Thymus (tissue), 11 donors: ENCODE data around the gene IDH2. TPM values are rescaled to one million over a fixed set of nuclear protein-coding genes. Genes with fewer than 3 reads are reported as not detected.
A peak's percentile ranks its signal among the peaks of the same experiment; 100 is the strongest.

Experiments used
- DNase-seq, 9 donors: peaks; one replicate each; pipeline ENCODE4 v3.0.0-alpha.2; 2013; ENCODE audit warnings: low spot score in 9 of 9, low read depth in 6 of 9, missing footprints in 1 of 9
- H3K27ac ChIP-seq, 2 donors: one replicate each; pipeline ENCODE4 v1.5.1; 2013; ENCODE audit warnings: control low read depth in 1 of 2, low read depth in 1 of 2, low read length in 1 of 2, mild to moderate bottlenecking in 1 of 2, moderate library complexity in 1 of 2
- H3K27me3 ChIP-seq, 2 donors: one replicate each; pipeline ENCODE4 v1.5.1; 2013; ENCODE audit warnings: low read length in 1 of 2; ENCODE audit not compliant: control insufficient read depth in 2 of 2, insufficient read depth in 1 of 2
- H3K36me3 ChIP-seq, 2 donors: one replicate each; pipeline ENCODE4 v1.5.1; 2013; ENCODE audit warnings: low read length in 1 of 2, mild to moderate bottlenecking in 1 of 2, moderate library complexity in 1 of 2; ENCODE audit not compliant: control insufficient read depth in 2 of 2, insufficient read depth in 2 of 2
- H3K4me1 ChIP-seq, 2 donors: one replicate each; pipeline ENCODE4 v1.5.1; 2013; ENCODE audit warnings: low read length in 2 of 2; ENCODE audit not compliant: control insufficient read depth in 2 of 2, insufficient read depth in 2 of 2
- H3K4me3 ChIP-seq, 2 donors: one replicate each; pipeline ENCODE4 v1.5.1; 2013; ENCODE audit warnings: low read length in 2 of 2, control low read depth in 1 of 2, mild to moderate bottlenecking in 1 of 2
- H3K9me3 ChIP-seq, 2 donors: one replicate each; pipeline ENCODE4 v1.5.1; 2013; ENCODE audit warnings: low read length in 1 of 2, mild to moderate bottlenecking in 1 of 2; ENCODE audit not compliant: control insufficient read depth in 2 of 2, insufficient read depth in 1 of 2
- WGBS: extraction: QIAGEN DNeasy Blood & Tissue Kit; methylation state at CpG from one replicate; pipeline ENCODE4 v1.1.7; 2013; 5-methylcytosine and 5-hydroxymethylcytosine counted together
- polyA plus RNA-seq: library from polyadenylated mRNA; stranded (reverse); fragments of 200-250 nt; gene quantifications from one replicate; pipeline ENCODE4 v1.2.3, GENCODE V29; 2013
- total RNA-seq: library from RNA; stranded (reverse); fragments of 120-200 nt; gene quantifications from one replicate; pipeline ENCODE4 v1.2.4, GENCODE V29; 2013
- donor health status: healthy.

The IDH2 gene
- total and polyA plus RNA-seq, 2 donors, result 68.7 to 207 TPM

- H3K27ac ChIP-seq, result peak overlapping the region; percentile 43 to 72
- peak in 1 of 9 donors; percentile 28 for DNase-seq
- H3K9me3 ChIP-seq, result no peaks in the 10 kb centered on the region
- peaks cover 7 to 56% of the 10 kb centered on the region in 2 donors for H3K4me1 ChIP-seq
- 57% methylated on average over 30 of the region's 30 CpGs for WGBS
- H3K36me3 ChIP-seq, result peaks cover 13 to 21% of the 10 kb centered on the region in 2 donors
- H3K27me3 ChIP-seq, result no peaks in the 10 kb centered on the region
- H3K4me3 ChIP-seq, result no peak overlapping the region
These were observed 37.2 kb downstream of the IDH2 start for GRCh38 chr15:90064911-90065681.

GRCh38 chr15:90063770-90064247 lies 38.5 kb downstream of the IDH2 start:
- WGBS, result 76% methylated on average over 11 of the region's 11 CpGs
- H3K36me3 ChIP-seq, result peaks cover 13 to 19% of the 10 kb centered on the region in 2 donors
- DNase-seq, result peak in 1 of 9 donors; percentile 46
- H3K27me3 ChIP-seq, result no peaks in the 10 kb centered on the region
- H3K9me3 ChIP-seq, result peaks cover 0 to 3% of the 10 kb centered on the region in 2 donors
- peak overlapping the region in 1 of 2 donors; percentile 96 for H3K27ac ChIP-seq
- H3K4me3 ChIP-seq, result no peak overlapping the region
- H3K4me1 ChIP-seq, result peaks cover 12 to 69% of the 10 kb centered on the region in 2 donors

GRCh38 chr15:90062973-90063769 lies 39.1 kb downstream of the IDH2 start:
- peak overlapping the region; percentile 25 to 96 for H3K27ac ChIP-seq
- peak in 1 of 9 donors; percentile 35 for DNase-seq
- H3K4me3 ChIP-seq, result no peak overlapping the region
- 88% methylated on average over 20 of the region's 20 CpGs for WGBS
- peaks cover 0 to 6% of the 10 kb centered on the region in 2 donors for H3K9me3 ChIP-seq
- peaks cover 12 to 76% of the 10 kb centered on the region in 2 donors for H3K4me1 ChIP-seq
- peaks cover 12 to 14% of the 10 kb centered on the region in 2 donors for H3K36me3 ChIP-seq
- no peaks in the 10 kb centered on the region for H3K27me3 ChIP-seq

- Histone ChIP-seq H3K27ac (peak overlapping the region in 1 of 2 donors; percentile 96), H3K27me3 (no peaks in the 10 kb centered on the region), H3K36me3 (peaks cover 6 to 7% of the 10 kb centered on the region in 2 donors), H3K4me1 (peaks cover 12 to 82% of the 10 kb centered on the region in 2 donors), H3K9me3 (peaks cover 0 to 10% of the 10 kb centered on the region in 2 donors), H3K4me3 (no peak overlapping the region)
- peak in 4 of 9 donors; percentile 50 to 77 (median 60) for DNase-seq
- 84% methylated on average over 16 of the region's 16 CpGs for WGBS
These were observed 39.8 kb downstream of the IDH2 start for GRCh38 chr15:90062462-90062932.

GRCh38 chr15:90062023-90062442 lies 40.2 kb downstream of the IDH2 start:
- peak in 8 of 9 donors; percentile 65 to 91 (median 82) for DNase-seq
- Histone ChIP-seq H3K27me3 (no peaks in the 10 kb centered on the region), H3K4me1 (peaks cover 12 to 84% of the 10 kb centered on the region in 2 donors), H3K36me3 (peaks cover 3 to 4% of the 10 kb centered on the region in 2 donors), H3K27ac (peak overlapping the region in 1 of 2 donors; percentile 96), H3K9me3 (peaks cover 0 to 10% of the 10 kb centered on the region in 2 donors), H3K4me3 (no peak overlapping the region)
- 90% methylated on average over 8 of the region's 8 CpGs for WGBS

GRCh38 chr15:90060797-90061196 lies 41.5 kb downstream of the IDH2 start:
- Histone ChIP-seq H3K36me3 (peaks cover 3 to 4% of the 10 kb centered on the region in 2 donors), H3K27ac (peak overlapping the region in 1 of 2 donors; percentile 96), H3K27me3 (no peaks in the 10 kb centered on the region), H3K9me3 (peaks cover 0 to 10% of the 10 kb centered on the region in 2 donors), H3K4me3 (no peak overlapping the region), H3K4me1 (peaks cover 15 to 93% of the 10 kb centered on the region in 2 donors)
- no peak for DNase-seq
- 95% methylated on average over 3 of the region's 3 CpGs for WGBS

GRCh38 chr15:90059208-90059985 lies 42.9 kb downstream of the IDH2 start:
- H3K27ac ChIP-seq, result peak overlapping the region; percentile 79 to 88
- 38% methylated on average over 21 of the region's 21 CpGs for WGBS
- peak; percentile 50 to 91 (median 70) for DNase-seq
- H3K9me3 ChIP-seq, result peaks cover 0 to 10% of the 10 kb centered on the region in 2 donors
- H3K27me3 ChIP-seq, result no peaks in the 10 kb centered on the region
- peaks cover 3 to 4% of the 10 kb centered on the region in 2 donors for H3K36me3 ChIP-seq
- peaks cover 15 to 88% of the 10 kb centered on the region in 2 donors for H3K4me1 ChIP-seq
- H3K4me3 ChIP-seq, result no peak overlapping the region

GRCh38 chr15:90058775-90059174 lies 43.5 kb downstream of the IDH2 start:
- peaks cover 3 to 4% of the 10 kb centered on the region in 2 donors for H3K36me3 ChIP-seq
- peaks cover 13 to 88% of the 10 kb centered on the region in 2 donors for H3K4me1 ChIP-seq
- WGBS, result 99% methylated on average over 5 of the region's 5 CpGs
- no peak overlapping the region for H3K4me3 ChIP-seq
- peak overlapping the region; percentile 79 to 88 for H3K27ac ChIP-seq
- DNase-seq, result no peak
- H3K27me3 ChIP-seq, result no peaks in the 10 kb centered on the region
- H3K9me3 ChIP-seq, result peaks cover 0 to 10% of the 10 kb centered on the region in 2 donors
